Measurements from ENCODE around the gene RBM18.
A peak's percentile ranks its signal among the peaks of the same experiment; 100 is the strongest.

The RBM18 gene

DNA sequence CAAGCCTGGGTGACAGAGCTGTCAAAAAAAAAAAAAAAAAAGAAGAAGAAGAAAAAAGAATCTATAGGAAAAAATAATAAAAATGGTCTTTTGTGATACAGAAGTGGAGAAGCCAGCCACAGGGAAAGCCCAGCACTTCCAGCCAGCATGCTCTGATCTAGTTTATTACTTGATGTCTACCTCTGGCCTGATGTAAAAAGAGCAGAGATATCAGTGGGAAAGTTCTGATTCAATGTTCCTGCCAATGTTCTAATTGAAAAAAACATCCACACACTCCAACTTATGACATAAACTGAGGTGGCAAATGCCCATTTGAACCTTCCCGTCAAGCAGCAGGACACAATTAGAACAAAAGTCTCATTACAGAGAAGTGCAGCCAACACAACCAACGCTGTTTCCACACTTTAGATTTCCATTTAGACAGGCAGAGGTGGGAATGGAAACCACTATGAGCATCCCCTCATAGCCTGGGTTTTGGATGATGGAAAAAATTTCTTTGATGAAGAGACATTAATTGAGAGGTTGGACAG is 5.7 kb downstream of the RBM18 start:
- no peak for DNase-seq (ENCODE audit: low spot score)

GRCh38 chr9:122256206-122256605 is 8.4 kb downstream of the RBM18 start:
- no peak for DNase-seq (ENCODE audit: low spot score)

GRCh38 chr9:122254761-122255160 is 9.9 kb downstream of the RBM18 start:
- no peak for DNase-seq (ENCODE audit: low spot score)

DNA sequence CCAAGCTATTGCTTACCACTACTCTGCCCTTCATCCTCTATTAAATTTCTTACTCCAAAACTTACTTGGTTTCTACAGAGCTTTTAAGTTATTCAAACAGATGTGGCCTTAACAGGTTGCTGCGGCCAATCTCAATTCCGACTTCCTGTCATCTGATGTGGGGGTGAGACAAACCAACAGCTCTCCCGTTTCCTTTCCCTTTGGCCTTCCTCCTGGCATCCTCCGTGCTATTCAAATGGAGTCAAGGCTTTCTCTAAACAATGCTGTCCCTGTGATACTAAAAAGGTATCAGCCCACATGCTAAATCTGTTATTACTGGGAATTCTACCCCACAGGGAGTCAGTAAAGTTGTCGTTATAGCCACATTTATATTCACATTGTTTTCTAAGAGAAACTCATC is 11.8 kb downstream of the RBM18 start:
- DNase-seq (ENCODE audit: low spot score), result peak; percentile 59

GRCh38 chr9:122251351-122251750 is 13.3 kb downstream of the RBM18 start:
- DNase-seq (ENCODE audit: low spot score), result peak; percentile 45

DNA sequence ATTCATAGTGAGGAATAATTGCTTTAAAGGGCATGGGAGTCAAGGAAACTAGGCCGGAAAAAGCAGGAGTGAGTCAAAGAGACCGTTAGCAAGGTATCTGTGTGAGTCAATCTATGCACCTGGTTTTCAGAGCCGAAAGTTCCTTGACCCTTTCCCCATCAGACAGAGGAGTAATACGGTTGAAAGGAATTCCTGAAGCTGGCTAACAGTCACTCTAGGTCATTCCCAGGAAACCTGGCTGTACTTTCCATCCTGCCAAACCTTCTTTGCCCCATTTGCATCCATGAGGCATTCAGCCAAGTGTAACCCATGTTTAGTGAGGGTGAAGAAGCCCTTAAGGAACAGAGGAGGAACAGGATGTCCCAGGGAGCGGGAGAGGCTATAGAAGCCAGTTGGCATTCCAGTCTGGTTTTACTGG is 16.2 kb downstream of the RBM18 start:
- DNase-seq (ENCODE audit: low spot score), result no peak

GRCh38 chr9:122246666-122247065 is 18.0 kb downstream of the RBM18 start:
- DNase-seq (ENCODE audit: low spot score), result no peak

DNA sequence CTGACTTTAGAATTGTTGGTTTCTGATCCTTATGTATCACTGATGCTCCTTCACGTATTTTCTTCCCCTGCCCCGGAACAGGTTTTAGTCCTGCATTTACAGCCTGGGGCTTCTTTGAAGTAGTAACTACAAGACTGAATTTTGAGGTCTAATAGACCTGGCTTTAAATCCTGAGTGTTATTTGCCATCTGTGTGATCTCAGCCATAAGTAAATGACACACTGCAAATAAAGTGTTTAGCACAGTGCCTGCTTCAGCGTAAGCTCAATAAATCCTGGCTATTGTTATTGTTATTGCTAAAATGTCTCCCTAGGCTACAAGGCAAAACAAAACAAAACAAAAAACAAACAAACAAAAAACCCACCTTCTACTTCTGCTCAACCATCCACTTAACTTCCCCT is 20.3 kb downstream of the RBM18 start:
- DNase-seq (ENCODE audit: low spot score), result no peak

DNA sequence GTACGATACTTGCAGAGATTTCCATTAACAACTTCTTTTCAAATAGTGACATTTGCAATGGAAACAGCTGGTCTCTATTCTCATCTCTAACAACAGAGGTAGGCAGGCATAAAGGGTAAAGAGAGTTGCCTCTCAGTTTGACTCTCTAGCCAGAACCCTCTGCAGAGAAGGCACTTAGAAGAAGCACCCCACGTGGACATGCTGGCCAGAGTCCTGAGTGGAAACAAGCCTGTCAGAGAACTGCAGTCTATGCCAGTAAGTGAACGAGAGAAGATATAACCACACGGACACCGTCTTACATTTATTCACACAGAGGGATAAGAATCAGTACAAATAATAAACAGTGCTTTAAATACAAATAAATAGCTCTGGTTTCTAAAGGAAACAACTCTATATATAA is 24.9 kb downstream of the RBM18 start:
- DNase-seq (ENCODE audit: low spot score), result no peak

DNA sequence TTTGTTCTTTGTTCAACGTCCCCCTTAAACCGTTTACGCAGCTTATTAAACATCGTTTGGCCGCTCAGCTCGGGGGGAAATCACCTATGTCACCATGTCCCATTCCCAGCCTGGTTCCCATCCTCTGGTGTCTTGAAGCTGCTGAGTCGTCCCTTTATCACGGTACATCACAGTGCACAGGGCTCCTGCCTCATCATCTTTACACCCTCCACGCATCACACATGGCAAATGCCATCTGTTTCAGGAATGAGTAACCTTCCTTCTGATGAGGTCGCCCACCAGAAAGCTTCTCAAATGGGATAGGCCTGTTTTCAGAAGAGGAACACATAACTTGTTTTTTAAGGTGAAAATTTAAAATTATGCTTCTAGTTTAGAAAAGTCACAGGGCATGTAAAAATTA is 28.0 kb downstream of the RBM18 start:
- DNase-seq (ENCODE audit: low spot score), result no peak

GRCh38 chr9:122234022-122234748 is 30.5 kb downstream of the RBM18 start:
- DNase-seq (ENCODE audit: low spot score), result no peak

DNA sequence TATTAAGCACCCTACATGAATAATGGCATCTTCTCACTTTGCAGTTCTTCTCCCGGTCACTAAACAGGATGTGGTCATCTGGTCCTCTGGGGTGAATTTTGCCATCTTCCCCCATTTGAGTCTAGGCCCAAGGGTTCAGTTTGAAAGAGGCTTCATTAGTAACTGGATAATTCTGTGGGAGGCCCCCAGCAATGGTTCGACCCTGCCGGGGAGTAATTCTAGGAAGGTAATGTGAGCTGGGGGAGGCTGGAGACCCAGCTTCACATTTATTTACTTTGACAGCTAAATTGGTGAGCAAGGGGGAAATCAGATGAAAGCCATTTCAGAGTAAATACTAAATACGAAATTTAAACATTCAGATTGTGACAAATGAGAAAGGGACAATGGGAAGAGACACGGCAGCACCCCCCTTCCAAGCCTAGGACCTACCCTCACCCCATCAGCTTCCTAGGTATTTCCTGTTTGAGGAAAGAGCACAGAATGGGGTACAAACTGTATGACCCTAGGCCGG is 31.8 kb downstream of the RBM18 start:
- DNase-seq (ENCODE audit: low spot score), result no peak

GRCh38 chr9:122229485-122229837 is 35.2 kb downstream of the RBM18 start:
- no peak for DNase-seq (ENCODE audit: low spot score)

GRCh38 chr9:122228568-122229484 is 35.8 kb downstream of the RBM18 start, which contains the start of gene LHX6:
TSS of gene LHX6 (minus strand) at chr9:122228957. CDS start at chr9:122228740, 217 bp downstream.
- DNase-seq (ENCODE audit: low spot score), result no peak

DNA sequence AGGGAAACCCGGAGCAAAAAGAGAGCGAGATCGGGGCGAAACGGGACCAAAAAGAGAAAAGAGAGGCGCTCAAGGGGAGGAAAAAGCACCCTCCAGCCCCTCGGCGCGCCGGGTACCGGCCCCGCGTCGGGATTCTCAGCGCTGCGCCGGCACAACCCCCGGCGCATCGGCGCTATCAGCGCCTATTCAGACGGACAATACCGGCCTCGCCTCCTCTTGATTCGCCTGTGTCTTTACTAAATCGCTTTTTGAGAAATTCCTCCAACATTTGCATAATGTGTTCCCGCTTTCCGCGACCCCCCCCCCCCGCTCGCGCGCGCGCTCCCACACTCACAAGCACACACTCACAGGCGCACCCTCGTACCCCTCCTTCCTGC is 36.5 kb downstream of the RBM18 start:
- no peak for DNase-seq (ENCODE audit: low spot score)

GRCh38 chr9:122227575-122227900 is 37.1 kb downstream of the RBM18 start:
- DNase-seq (ENCODE audit: low spot score), result no peak

DNA sequence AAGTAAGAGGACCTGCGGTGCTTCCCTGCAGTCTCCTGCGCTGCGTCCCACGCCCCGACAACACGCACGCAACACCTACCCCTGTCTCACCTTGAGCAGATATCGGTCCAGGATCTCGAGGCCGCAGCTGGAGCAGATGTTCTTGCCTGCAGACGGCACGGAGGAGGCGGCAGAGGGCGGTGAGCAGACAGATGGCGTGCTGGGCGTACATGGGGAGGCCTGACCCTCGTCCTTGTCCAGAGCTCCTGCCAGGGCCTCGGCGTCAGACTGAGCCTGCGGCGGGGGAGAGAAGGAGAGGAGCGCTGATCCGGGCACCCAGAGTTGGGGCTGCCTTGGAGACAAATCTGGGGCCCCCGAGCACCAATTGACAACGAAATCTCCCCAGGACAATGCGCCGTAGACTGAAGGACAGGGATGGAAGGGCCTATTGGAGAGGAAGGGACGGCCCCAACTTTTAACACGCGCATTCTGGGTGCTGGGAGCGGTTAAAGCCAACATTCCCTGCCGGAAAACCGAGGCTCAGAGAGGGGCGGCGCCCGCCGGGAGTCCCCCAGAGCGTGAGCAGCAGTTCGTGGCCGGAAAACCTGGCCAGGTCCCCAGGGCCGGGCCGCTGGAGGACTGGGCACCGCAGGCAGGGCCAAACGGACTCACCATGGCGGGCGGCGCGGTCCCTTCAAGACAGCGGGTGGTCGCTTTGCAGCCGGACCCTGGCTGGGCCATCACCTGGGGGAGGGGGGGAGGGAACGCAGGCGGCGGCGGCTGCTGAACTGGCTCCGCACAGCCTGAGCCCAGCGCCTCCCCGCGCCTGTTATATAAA is 37.7 kb downstream of the RBM18 start:
- no peak for DNase-seq (ENCODE audit: low spot score)

- DNase-seq (ENCODE audit: low spot score), result no peak
Measured at GRCh38 chr9:122226142-122226757, 38.4 kb downstream of the RBM18 start.

GRCh38 chr9:122225312-122226141 is 39.1 kb downstream of the RBM18 start:
- DNase-seq (ENCODE audit: low spot score), result no peak

- DNase-seq (ENCODE audit: low spot score), result no peak
Measured at GRCh38 chr9:122223435-122223834, 41.2 kb downstream of the RBM18 start.

- no peak for DNase-seq (ENCODE audit: low spot score)
Measured at GRCh38 chr9:122222791-122223190, 41.8 kb downstream of the RBM18 start.
